DMS53 treated with DMSO at 0.1 percent for 48 hours (cell line): ENCODE measurements around the gene ZNF502.
A peak's percentile ranks its signal among the peaks of the same experiment; 100 is the strongest.
"Not testable (repeated sequence)": the region's sequence is repeated elsewhere in the genome, so short reads cannot be mapped to it uniquely, and the experiment has no call there.

Source experiments
- DNase-seq: peaks from one replicate; lab custom pipeline; 2025; ENCODE audit not compliant: unreplicated experiment; lab: John Stamatoyannopoulos, UW

The ZNF502 gene

GRCh38 chr3:44712455-44713075 lies at the start of gene ZNF502:
TSS of gene ZNF502 (plus strand) at chr3:44712660. CDS start at chr3:44720262, 7,602 bp downstream.
- peak; percentile 51 for DNase-seq

DNA sequence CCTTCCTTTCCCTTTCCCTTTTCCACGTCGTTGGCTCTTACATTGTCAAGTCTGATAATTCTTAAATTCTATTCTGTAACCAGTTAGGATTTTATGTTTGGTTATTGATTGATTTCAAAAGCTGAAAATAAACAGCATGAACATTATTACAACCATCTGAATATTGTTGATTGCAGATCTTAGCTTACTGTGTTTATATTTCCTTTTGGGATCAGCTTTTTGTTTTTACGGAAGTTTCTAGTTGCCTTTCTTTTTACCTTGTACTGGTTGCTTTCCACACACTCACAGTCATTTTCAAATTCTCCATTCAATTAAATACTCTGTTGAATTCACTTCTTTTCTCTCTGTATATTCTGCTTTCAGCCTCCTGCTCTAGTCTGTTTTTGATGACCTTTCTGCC lies 47.3 kb upstream of the ZNF502 start:
- no peak for DNase-seq

GRCh38 chr3:44666346-44666745 lies 46.1 kb upstream of the ZNF502 start:
- DNase-seq, result no peak

DNA sequence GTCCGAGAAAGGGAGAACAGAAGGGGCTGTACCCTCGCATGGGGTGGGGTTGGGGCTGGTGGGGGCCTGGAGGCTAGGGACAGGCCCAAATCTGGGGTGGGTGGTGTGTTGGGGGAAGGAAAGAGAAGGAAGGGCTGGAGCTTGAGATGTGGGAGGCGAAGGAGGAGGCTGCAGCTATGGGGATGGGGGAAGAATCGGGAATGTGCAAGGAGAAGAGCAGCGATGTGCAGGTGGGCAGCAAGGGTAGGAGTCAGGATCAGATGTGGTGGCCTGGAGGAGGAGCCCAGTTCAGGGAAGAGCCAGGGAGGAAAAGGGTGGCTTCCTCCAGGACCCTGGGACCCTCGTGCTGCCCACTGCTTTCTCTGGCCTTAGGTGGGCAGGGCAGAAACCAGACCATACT lies 42.7 kb upstream of the ZNF502 start:
- no peak for DNase-seq

GRCh38 chr3:44673466-44673865 lies 39.0 kb upstream of the ZNF502 start:
- DNase-seq, result not testable (repeated sequence)

DNA sequence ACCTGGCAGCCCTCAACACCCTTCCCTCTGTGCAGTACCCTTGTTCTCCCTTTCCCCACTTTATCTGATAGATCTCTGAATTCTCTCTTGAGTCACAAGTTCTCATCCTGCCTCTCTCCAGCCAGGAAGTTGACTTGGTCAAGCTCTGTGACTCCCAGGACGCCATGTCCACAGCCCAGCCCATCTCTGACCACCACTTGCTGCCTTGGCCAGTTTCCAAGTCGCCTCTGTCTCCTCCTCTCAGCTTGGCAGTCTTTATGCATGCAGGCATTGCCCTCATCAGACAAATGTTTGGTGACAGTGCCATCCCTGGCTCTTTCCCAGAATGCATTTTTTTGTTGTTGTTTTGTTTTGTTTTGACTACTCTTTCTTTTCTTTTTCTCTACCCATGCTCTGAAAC lies 38.2 kb upstream of the ZNF502 start:
- no peak for DNase-seq

DNA sequence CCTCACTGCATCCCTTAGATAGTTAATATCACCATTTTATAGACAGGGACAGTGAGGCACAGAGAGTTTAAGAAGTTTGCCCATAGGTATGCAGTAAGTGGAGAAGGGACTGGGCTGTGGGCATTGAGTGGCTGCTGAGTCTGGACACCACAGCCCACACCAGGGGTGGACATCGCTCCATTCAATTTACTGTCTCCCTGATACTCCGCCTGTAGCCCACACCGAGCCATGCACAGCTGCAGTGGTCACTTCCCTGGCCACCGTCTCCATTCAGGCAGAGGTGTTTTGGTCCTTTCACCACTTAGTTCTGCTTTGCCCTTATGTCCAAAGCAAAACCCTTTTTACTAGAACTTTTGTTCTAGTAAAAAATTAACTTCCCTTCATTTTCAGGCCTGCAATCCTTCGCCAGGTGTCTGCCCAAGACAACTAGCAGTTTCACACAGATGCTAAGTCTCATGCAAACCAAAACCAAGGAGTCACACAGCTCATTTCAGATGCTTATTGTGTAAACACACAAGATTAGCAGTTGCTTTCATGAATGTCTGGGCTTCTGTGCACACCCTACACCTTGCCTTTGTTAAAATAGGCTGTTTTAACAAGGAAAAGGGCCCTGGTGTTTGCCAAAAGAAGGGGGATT lies 33.9 kb upstream of the ZNF502 start:
- no peak for DNase-seq

- no peak for DNase-seq
Observed at GRCh38 chr3:44680921-44681455, 31.5 kb upstream of the ZNF502 start.

GRCh38 chr3:44682182-44682896 lies 30.1 kb upstream of the ZNF502 start:
- DNase-seq, result no peak

- DNase-seq, result peak; percentile 36
Observed at GRCh38 chr3:44685128-44685800, 27.2 kb upstream of the ZNF502 start.

DNA sequence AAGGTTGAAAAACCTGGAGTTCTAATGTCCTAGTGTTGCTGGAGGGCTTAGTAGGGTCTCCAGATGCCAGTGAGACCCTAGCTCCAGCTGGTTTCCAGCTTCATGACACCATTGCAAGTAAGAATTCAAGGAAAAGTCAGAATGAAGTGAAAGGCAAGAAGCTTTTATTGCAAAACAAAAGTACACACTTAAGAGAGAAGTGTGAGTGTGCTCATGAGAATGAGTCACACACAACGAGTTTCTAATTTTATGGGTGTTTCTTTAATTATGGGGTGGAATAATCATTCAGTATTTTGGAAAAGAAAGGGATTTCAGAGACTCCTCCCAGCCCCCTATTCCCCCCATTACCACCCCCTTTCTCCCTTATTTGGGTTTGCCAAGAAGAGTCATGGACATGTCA lies 24.6 kb upstream of the ZNF502 start:
- no peak for DNase-seq

- no peak for DNase-seq
Observed at GRCh38 chr3:44721231-44722102, 9.0 kb downstream of the ZNF502 start.

- no peak for DNase-seq
Observed at GRCh38 chr3:44722103-44722401, 9.6 kb downstream of the ZNF502 start.

DNA sequence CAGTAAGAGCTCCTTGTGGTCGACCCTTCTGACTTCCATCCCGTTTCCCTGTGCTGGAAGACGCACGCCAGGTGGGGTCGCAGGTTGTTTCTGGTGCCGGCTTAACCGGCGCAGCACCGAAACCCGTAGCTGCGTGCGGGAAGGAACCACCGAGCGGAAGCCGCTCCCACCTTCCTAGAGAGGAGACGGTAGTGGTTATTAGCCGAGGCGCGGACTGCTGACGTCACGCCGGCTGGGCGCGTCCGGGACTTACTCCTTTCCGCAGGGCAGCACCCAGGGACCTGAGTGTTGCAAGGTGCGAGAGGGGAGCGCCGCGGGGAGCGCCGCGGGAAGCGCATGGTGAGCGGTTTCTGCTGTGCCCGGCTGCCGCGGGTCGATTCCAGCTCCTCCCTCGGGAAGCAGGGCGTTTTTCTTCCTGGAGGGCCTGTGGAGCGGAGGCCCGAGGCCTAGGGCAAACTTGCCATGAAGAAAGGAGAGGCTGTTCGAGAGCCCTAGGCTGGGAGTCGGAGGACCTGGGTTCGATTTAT lies 17.0 kb downstream of the ZNF502 start, which contains the start of gene ZNF501:
ZNF501 (plus strand) TSS at position 252 of the 527 bp plus-strand sequence. CDS start 4,787 bp downstream, outside the sequence.
- peak; percentile 29 for DNase-seq

DNA sequence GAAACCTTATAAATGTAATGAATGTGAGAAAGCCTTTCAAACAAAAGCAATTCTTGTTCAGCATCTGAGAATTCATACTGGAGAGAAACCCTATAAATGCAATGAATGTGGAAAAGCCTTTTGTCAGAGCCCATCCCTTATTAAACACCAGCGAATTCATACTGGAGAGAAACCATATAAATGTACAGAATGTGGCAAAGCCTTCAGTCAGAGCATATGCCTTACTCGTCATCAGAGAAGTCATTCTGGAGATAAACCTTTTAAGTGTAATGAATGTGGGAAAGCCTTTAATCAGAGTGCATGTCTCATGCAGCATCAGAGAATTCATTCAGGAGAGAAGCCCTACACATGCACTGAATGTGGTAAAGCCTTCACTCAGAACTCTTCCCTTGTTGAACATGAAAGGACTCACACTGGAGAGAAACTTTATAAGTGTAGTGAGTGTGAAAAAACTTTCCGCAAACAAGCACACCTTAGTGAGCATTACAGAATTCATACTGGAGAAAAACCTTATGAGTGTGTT lies 22.2 kb downstream of the ZNF502 start:
- DNase-seq, result no peak

DNA sequence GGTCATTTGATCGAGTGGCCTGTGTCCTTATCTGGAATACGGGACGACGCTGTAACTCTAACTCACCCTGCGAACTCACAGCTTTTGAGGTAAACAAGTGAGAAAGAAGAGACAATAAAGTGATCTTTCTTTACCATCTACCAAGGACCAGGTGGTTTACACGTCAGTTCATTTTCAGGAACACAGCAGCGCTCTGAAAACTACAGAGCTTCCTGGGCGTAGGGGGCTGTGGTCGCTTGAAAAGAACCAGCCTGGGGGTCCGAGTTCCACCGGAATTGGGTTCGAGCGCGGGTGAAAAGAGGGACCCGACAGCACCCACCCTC lies 48.6 kb downstream of the ZNF502 start:
- no peak for DNase-seq

DNA sequence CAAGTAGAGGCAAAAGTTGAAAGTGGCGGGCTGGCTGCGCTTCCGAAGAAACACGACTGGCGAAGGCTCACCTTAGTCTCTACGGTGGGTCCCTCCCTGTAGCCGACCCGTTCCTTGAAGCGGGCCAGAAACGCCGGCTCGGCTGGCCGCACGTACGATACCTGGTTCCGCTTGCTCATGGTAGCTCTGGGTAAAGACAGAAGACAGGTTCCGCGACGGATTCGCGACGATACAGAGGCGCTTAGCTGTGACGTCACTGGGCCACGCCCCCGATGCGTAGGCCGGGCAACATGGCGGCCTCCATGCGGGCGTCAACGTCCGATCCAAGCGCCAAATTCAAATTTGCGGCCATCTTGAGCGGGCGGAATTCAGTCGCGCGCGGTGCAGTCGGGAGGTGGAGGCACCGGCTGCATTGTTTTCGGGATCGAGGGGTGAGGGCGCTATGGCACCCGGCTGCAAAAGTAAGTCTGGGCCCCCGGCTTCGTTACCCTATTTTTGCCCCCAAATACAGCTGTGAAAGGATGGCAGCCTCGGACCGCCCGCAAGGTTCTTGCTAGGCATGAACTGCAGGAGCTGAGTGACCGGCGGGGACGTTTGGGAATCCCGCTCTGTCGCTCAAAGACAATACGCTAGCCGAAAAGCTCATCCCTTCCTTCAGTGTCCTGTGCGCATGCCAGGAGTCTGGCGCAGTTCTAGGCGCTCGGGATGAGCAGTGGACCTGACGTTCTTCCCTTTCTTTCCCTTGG lies 49.1 kb downstream of the ZNF502 start, which contains the start of the genes KIAA1143 and KIF15:
KIAA1143 (minus strand) TSS at position 196 of the 746 bp plus-strand sequence; CDS start at position 179, 17 bp downstream.
KIF15 (plus strand) TSS at position 371 of the 746 bp plus-strand sequence; CDS start at position 443, 72 bp downstream.
- peak; percentile 53 for DNase-seq

- DNase-seq, result no peak
Observed at GRCh38 chr3:44762170-44762677, 49.8 kb downstream of the ZNF502 start.

GRCh38 chr3:44762690-44763089 lies 50.2 kb downstream of the ZNF502 start:
- DNase-seq, result no peak
